DMS114 treated with DMSO at 0.1 percent for 48 hours (cell line): ENCODE data around the gene IMMT.

ENCODE experiments used
- DNase-seq: peaks from one replicate; lab custom pipeline; 2025; ENCODE audit not compliant: unreplicated experiment; lab: John Stamatoyannopoulos, UW

The IMMT gene

GRCh38 chr2:86094229-86094628 lies 101.0 kb downstream of the IMMT start:
- no peak for DNase-seq
